Measurements from ENCODE around the gene GPX8. TPM values are rescaled to one million over a fixed set of nuclear protein-coding genes. Genes with fewer than 3 reads are reported as not detected.

GPX8 gene
- total and polyA plus RNA-seq, 2 of the 13 experiments (the other 11 are each of a cell fraction or from before 2014, with no cell fraction given): 0.33 to 0.94 TPM

- no peaks in the 10 kb centered on the region for H3K79me2 ChIP-seq (ENCODE audit: insufficient read depth, low read length)
- ATAC-seq: peak; percentile 94
- H3K4me1 ChIP-seq (ENCODE audit: insufficient read depth, low read length): no peaks in the 10 kb centered on the region
- CTCF ChIA-PET (ENCODE audit: low intra/inter-chr PET ratio, low total read pairs): no interaction called here
- 0 out of 5 replicates have a peak, but pooled peaks cover 0 to 1% of the 10 kb centered on the region in 2 experiments for H3K27me3 ChIP-seq (ENCODE audit: control insufficient read depth in 1 of 2, insufficient read depth in 2 of 2, low read length in 2 of 2)
- in situ Hi-C loops (cut with HindIII; ENCODE audit: extremely low pct_ligation_motif_present, low pct_unique_long_range_greater_than_20kb) (loop anchor here (10.0 kb wide), 1 partner anchor 199 kb away; no protein-coding TSS in a partner anchor), intact Hi-C loops (cut with micrococcal nuclease; ENCODE audit: unreplicated experiment) (loop anchor here (10.0 kb wide), 1 partner anchor 629 kb away; the partner anchor contains the start of gene SNX18)
- no peak overlapping the region for H3K9ac ChIP-seq (ENCODE audit: insufficient read depth, low read depth, low read length)
- H3K4me3 ChIP-seq (replicated peaks in 1 of 3; ENCODE audit: insufficient read depth in 1 of 3, low read depth in 2 of 3, low read length in 3 of 3): no peak overlapping the region
- H3K36me3 ChIP-seq (replicated peaks in 1 of 2; ENCODE audit: control insufficient read depth in 1 of 2, insufficient read depth in 2 of 2, low read length in 2 of 2): no peaks in the 10 kb centered on the region
- H2AFZ ChIP-seq (ENCODE audit: low read length): no peak overlapping the region
- POLR2A ChIA-PET: no interaction called here
- WGBS (ENCODE audit: low lambda C conversion rate): 2% methylated on average over 4 of the region's 4 CpGs
- no peak overlapping the region for H3K4me2 ChIP-seq (ENCODE audit: low read depth, low read length)
- no peak for FAIRE-seq
- H4K20me1 ChIP-seq (ENCODE audit: insufficient read depth, low read length): no peaks in the 10 kb centered on the region
- peak; percentile 9 for DNase-seq (ENCODE audit: low spot score)
- no peak overlapping the region for H3K27ac ChIP-seq (ENCODE audit: extremely low read length, insufficient read depth, low read length)
- no peaks in the 10 kb centered on the region for H3K9me3 ChIP-seq (ENCODE audit: low read length)
- no TSS peak for BruUV-seq (replicated peaks)
- TF ChIP-seq KLF9 (CRISPR knock-in tag; IDR thresholded peaks at IDR 0.05; ENCODE audit: low read depth) (no peak), ZNF276 (CRISPR knock-in tag; IDR thresholded peaks at IDR 0.05; ENCODE audit: low read depth) (no peak), ZNF704 (CRISPR knock-in tag; IDR thresholded peaks at IDR 0.05; ENCODE audit: borderline replicate concordance) (no peak), ZBTB26 (CRISPR knock-in tag; IDR thresholded peaks at IDR 0.05; ENCODE audit: borderline replicate concordance) (peak; percentile 50; the same call in 1 of the 2 replicates), SOX13 (IDR thresholded peaks at IDR 0.05) (no peak), SOX13 (CRISPR knock-in tag; conservative IDR thresholded peaks at IDR 0.05 in 1 of 2, IDR thresholded peaks at IDR 0.05 in 1 of 2) (no peak), ZNF790 (CRISPR knock-in tag; IDR thresholded peaks at IDR 0.05; ENCODE audit: borderline replicate concordance) (no peak), ZNF549 (CRISPR knock-in tag; IDR thresholded peaks at IDR 0.05) (0 out of 2 replicates have a peak, but pooled peaks have one; percentile 47), KLF6 (CRISPR knock-in tag; IDR thresholded peaks at IDR 0.05) (no peak), HMGXB4 (CRISPR knock-in tag; IDR thresholded peaks at IDR 0.05; ENCODE audit: borderline replicate concordance in 1 of 2, low read depth in 1 of 2) (no peak), PRDM4 (CRISPR knock-in tag; IDR thresholded peaks at IDR 0.05; ENCODE audit: borderline replicate concordance) (no peak), ZFAT (CRISPR knock-in tag; conservative IDR thresholded peaks at IDR 0.05) (no peak), ZNF878 (CRISPR knock-in tag; IDR thresholded peaks at IDR 0.05) (no peak), ZNF782 (CRISPR knock-in tag; IDR thresholded peaks at IDR 0.05; ENCODE audit: borderline replicate concordance) (no peak), HNF4A (CRISPR knock-in tag; IDR thresholded peaks at IDR 0.05) (peak; percentile 67)
Measured at GRCh38 chr5:55143624-55144023, 16.3 kb upstream of the GPX8 start.

All from HepG2 (cell line).